ENCODE results near the gene PPP1R12A. TPM values are rescaled to one million over a fixed set of nuclear protein-coding genes. Genes with fewer than 3 reads are reported as not detected.

Gene PPP1R12A
- total and polyA plus RNA-seq, 10 donors: 14.4 to 141 (median 103) TPM

- intact Hi-C loops (cut with DNase I; ENCODE audit: low total_unique reads): no loop called here
- H3K4me3 ChIP-seq: no peak overlapping the region
- H3K4me1 ChIP-seq: no peaks in the 10 kb centered on the region
- WGBS, 5 donors: 70 to 88% (median 75%) methylated on average over 3 of the region's 3 CpGs
- DNase-seq: no peak
- H3K27me3 ChIP-seq (replicated peaks in 1 of 7): no peaks in the 10 kb centered on the region
- no peak overlapping the region for H3K27ac ChIP-seq
- no peaks in the 10 kb centered on the region for H3K9me3 ChIP-seq
- TF ChIP-seq POLR2A (IDR thresholded peaks at IDR 0.05) (no peak), POLR2AphosphoS5 (IDR thresholded peaks at IDR 0.05) (no peak)
- TF ChIP-seq, protein P1, sequence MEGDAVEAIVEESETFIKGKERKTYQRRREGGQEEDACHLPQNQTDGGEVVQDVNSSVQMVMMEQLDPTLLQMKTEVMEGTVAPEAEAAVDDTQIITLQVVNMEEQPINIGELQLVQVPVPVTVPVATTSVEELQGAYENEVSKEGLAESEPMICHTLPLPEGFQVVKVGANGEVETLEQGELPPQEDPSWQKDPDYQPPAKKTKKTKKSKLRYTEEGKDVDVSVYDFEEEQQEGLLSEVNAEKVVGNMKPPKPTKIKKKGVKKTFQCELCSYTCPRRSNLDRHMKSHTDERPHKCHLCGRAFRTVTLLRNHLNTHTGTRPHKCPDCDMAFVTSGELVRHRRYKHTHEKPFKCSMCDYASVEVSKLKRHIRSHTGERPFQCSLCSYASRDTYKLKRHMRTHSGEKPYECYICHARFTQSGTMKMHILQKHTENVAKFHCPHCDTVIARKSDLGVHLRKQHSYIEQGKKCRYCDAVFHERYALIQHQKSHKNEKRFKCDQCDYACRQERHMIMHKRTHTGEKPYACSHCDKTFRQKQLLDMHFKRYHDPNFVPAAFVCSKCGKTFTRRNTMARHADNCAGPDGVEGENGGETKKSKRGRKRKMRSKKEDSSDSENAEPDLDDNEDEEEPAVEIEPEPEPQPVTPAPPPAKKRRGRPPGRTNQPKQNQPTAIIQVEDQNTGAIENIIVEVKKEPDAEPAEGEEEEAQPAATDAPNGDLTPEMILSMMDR (IDR thresholded peaks at IDR 0.05 in 8 of 11, conservative IDR thresholded peaks at IDR 0.05 in 3 of 11): no peak
- no peaks in the 10 kb centered on the region for H3K36me3 ChIP-seq
Observed at GRCh38 chr12:79964100-79964627, 29.3 kb upstream of the PPP1R12A start.

GRCh38 chr12:79961411-79961810, 26.5 kb upstream of the PPP1R12A start:
- no peak for DNase-seq
- 77 to 86% (median 83%) methylated on average over 1 of the region's 1 CpG for WGBS, 5 donors
- Histone ChIP-seq H3K36me3 (no peaks in the 10 kb centered on the region), H3K9me3 (no peaks in the 10 kb centered on the region), H3K4me1 (no peaks in the 10 kb centered on the region), H3K27me3 (replicated peaks in 1 of 7) (no peaks in the 10 kb centered on the region), H3K4me3 (no peak overlapping the region), H3K27ac (no peak overlapping the region)
- TF ChIP-seq, protein P1 (IDR thresholded peaks at IDR 0.05 in 8 of 11, conservative IDR thresholded peaks at IDR 0.05 in 3 of 11): no peak
- TF ChIP-seq POLR2AphosphoS5 (IDR thresholded peaks at IDR 0.05) (no peak), POLR2A (IDR thresholded peaks at IDR 0.05) (no peak)
- intact Hi-C loops (cut with DNase I; ENCODE audit: low total_unique reads): no loop called here

GRCh38 chr12:79959484-79959883, 24.6 kb upstream of the PPP1R12A start:
- intact Hi-C loops (cut with DNase I; ENCODE audit: low total_unique reads): no loop called here
- DNase-seq: no peak
- H3K4me1 ChIP-seq: no peaks in the 10 kb centered on the region
- H3K27me3 ChIP-seq (replicated peaks in 1 of 7): peaks cover 0 to 7% (median 0%) of the 10 kb centered on the region in 7 donors
- no peak overlapping the region for H3K27ac ChIP-seq
- no peak overlapping the region for H3K4me3 ChIP-seq
- H3K9me3 ChIP-seq: peaks cover 0 to 16% (median 12%) of the 10 kb centered on the region in 8 donors
- no peak for TF ChIP-seq POLR2AphosphoS5 (IDR thresholded peaks at IDR 0.05)
- TF ChIP-seq, protein P1 (IDR thresholded peaks at IDR 0.05 in 8 of 11, conservative IDR thresholded peaks at IDR 0.05 in 3 of 11): no peak
- no peak for TF ChIP-seq POLR2A (IDR thresholded peaks at IDR 0.05)
- WGBS, 5 donors: 73 to 94% (median 90%) methylated on average over 4 of the region's 4 CpGs
- H3K36me3 ChIP-seq: no peaks in the 10 kb centered on the region

- Histone ChIP-seq H3K36me3 (no peaks in the 10 kb centered on the region), H3K27me3 (replicated peaks in 1 of 7) (peaks cover 0 to 7% (median 0%) of the 10 kb centered on the region in 7 donors), H3K4me1 (no peaks in the 10 kb centered on the region), H3K9me3 (peaks cover 0 to 22% (median 15%) of the 10 kb centered on the region in 8 donors), H3K4me3 (no peak overlapping the region), H3K27ac (no peak overlapping the region)
- intact Hi-C loops (cut with DNase I; ENCODE audit: low total_unique reads): no loop called here
- no peak for DNase-seq
- WGBS, 5 donors: 89 to 97% (median 93%) methylated on average over 4 of the region's 4 CpGs
- no peak for TF ChIP-seq POLR2A (IDR thresholded peaks at IDR 0.05)
- TF ChIP-seq POLR2AphosphoS5 (IDR thresholded peaks at IDR 0.05): no peak
- TF ChIP-seq, protein P1 (IDR thresholded peaks at IDR 0.05 in 8 of 11, conservative IDR thresholded peaks at IDR 0.05 in 3 of 11): no peak
Observed at GRCh38 chr12:79956896-79957295, 22.0 kb upstream of the PPP1R12A start.
